ENCODE measurements around the gene RNF215. TPM values are rescaled to one million over a fixed set of nuclear protein-coding genes. Genes with fewer than 3 reads are reported as not detected.
A peak's percentile ranks its signal among the peaks of the same experiment; 100 is the strongest.

The RNF215 gene
- total RNA-seq, 1 experiment from 2014 or later = 18.4 TPM

DNA sequence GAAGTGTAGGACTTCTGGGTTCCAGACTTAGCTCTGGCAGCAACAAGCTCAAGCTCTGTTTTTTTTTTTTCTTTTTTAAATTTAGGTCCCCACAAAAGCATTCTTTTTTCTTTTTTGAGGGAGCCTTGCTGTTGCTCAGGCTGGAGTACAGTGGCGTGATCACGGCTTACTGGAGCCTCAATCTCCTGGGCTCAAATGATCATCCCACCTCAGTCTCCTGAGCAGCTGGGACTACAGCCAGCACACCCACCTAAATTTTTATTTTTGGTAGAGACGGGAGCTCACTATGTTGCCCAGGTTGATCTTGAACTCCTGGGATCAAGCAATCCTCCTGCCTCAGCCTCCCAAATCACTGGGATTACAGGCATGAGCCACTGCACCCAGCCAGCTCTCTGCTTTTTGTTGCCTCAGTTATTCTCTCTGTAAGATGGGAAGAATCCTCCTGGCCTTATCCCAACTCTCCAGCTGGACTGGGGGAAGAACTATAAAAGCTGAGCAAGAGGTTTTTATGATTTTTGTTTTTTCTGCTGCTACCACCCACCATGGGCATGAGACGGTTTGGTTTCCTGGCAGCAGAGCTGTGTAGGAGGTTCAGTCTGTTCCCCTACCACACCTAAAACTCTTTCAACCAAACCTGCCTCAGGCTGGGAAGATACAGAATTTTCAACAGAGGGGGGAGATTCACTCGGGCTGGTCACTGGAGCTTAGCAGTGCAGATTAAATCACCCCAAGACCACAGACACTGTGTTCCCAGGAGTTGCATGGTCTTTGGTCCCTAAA is 26.7 kb upstream of the RNF215 start:
- Mint-ChIP-seq H3K4me3 (ENCODE audit: unreplicated experiment) (peak overlapping the region; percentile 12), H3K4me1 (ENCODE audit: insufficient read depth, unreplicated experiment) (peaks cover 41% of the 10 kb centered on the region), H3K9me3 (ENCODE audit: unreplicated experiment) (no peaks in the 10 kb centered on the region), H3K27me3 (ENCODE audit: insufficient read depth, unreplicated experiment) (no peaks in the 10 kb centered on the region), H3K27ac (ENCODE audit: low read depth, unreplicated experiment) (peak overlapping the region; percentile 66), H3K36me3 (ENCODE audit: insufficient read depth, unreplicated experiment) (peaks cover 95% of the 10 kb centered on the region)
- TF ChIP-seq, protein P1, sequence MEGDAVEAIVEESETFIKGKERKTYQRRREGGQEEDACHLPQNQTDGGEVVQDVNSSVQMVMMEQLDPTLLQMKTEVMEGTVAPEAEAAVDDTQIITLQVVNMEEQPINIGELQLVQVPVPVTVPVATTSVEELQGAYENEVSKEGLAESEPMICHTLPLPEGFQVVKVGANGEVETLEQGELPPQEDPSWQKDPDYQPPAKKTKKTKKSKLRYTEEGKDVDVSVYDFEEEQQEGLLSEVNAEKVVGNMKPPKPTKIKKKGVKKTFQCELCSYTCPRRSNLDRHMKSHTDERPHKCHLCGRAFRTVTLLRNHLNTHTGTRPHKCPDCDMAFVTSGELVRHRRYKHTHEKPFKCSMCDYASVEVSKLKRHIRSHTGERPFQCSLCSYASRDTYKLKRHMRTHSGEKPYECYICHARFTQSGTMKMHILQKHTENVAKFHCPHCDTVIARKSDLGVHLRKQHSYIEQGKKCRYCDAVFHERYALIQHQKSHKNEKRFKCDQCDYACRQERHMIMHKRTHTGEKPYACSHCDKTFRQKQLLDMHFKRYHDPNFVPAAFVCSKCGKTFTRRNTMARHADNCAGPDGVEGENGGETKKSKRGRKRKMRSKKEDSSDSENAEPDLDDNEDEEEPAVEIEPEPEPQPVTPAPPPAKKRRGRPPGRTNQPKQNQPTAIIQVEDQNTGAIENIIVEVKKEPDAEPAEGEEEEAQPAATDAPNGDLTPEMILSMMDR (IDR thresholded peaks at IDR 0.05; ENCODE audit: unreplicated experiment) = no peak
- CTCF ChIA-PET = interaction anchor here (0.6 to 5.4 kb wide), 7 partner anchors 10 to 580 kb away, joined by 3 to 59 read pairs (median 3); partner anchors contain the start of genes MTFP1 and RNF215
- POLR2A ChIA-PET = interaction anchor here (3.0 to 11.3 kb wide), 3 partner anchors 8 to 22 kb away, joined by 13 to 342 read pairs (median 90); partner anchors contain the start of genes MTFP1 and SEC14L2
- peak; percentile 38 for DNase-seq (ENCODE audit: unreplicated experiment)
- intact Hi-C loops (cut with micrococcal nuclease) = no loop called here
- BruUV-seq (replicated peaks) = no TSS peak

DNA sequence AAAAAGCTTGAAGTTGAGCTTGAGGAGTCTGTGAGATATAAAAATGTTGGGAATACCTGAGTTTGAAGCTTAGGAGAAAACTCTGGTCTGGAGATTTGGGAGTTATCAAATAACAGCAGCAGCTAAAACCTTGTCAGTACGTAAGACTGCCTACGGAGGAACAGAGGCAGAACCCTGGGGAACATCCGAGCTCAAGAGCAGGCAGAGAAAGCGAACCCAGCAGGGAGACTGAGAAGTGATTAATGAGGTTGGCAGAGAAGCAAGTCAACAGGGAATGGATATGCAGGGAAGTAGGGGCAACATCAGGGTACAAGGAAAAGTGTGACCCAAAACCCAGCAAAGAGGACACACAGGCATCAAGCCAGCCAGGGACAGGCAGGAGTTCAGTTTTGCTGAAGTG is 25.8 kb upstream of the RNF215 start:
- H3K9me3 Mint-ChIP-seq (ENCODE audit: unreplicated experiment) = no peaks in the 10 kb centered on the region
- H3K27ac Mint-ChIP-seq (ENCODE audit: low read depth, unreplicated experiment) = peak overlapping the region; percentile 90
- no peaks in the 10 kb centered on the region for H3K27me3 Mint-ChIP-seq (ENCODE audit: insufficient read depth, unreplicated experiment)
- TF ChIP-seq, protein P1 (IDR thresholded peaks at IDR 0.05; ENCODE audit: unreplicated experiment) = no peak
- no peak overlapping the region for H3K4me3 Mint-ChIP-seq (ENCODE audit: unreplicated experiment)
- intact Hi-C loops (cut with micrococcal nuclease) = no loop called here
- H3K36me3 Mint-ChIP-seq (ENCODE audit: insufficient read depth, unreplicated experiment) = peaks cover 97% of the 10 kb centered on the region
- DNase-seq (ENCODE audit: unreplicated experiment) = no peak
- H3K4me1 Mint-ChIP-seq (ENCODE audit: insufficient read depth, unreplicated experiment) = peaks cover 50% of the 10 kb centered on the region
- CTCF ChIA-PET = interaction anchor here (0.6 to 5.4 kb wide), 8 partner anchors 11 to 157 kb away, joined by 3 to 59 read pairs (median 4); partner anchors contain the start of gene MTFP1
- POLR2A ChIA-PET = interaction anchor here (0.6 to 11.3 kb wide), 5 partner anchors 9 to 218 kb away, joined by 3 to 342 read pairs (median 13); partner anchors contain the start of genes MTFP1 and SEC14L2
- BruUV-seq (replicated peaks) = no TSS peak

DNA sequence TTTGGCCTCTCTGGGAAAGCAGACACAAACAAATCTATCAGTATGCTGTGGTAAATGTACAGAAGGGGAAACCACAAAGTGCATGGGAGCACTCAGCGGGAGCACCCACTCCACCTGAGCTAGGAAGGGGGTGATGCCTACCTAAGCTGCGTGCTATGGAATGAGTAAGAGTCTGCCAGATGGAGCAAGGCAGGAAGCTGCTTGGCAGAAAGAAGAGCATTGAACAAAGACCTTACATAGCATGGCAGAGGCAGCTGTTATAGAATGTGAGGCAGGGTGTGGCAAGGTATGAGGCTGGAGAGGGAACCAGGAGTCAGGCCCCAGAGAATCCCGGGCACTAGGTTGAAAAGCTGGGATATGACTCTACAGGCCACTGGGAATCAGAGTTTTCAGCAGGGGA is 24.6 kb upstream of the RNF215 start:
- H3K4me3 Mint-ChIP-seq (ENCODE audit: unreplicated experiment) = peak overlapping the region; percentile 54
- intact Hi-C loops (cut with micrococcal nuclease) = loop anchor here (1.0 kb wide), 1 partner anchor 9 kb away; no protein-coding TSS in a partner anchor
- ChIA-PET CTCF (interaction anchor here (0.9 to 5.4 kb wide), 7 partner anchors 10 to 73 kb away, joined by 3 to 59 read pairs (median 6); partner anchors contain the start of genes MTFP1 and SEC14L2), POLR2A (interaction anchor here (0.9 to 11.3 kb wide), 6 partner anchors 10 to 161 kb away, joined by 3 to 342 read pairs (median 10); partner anchors contain the start of genes MTFP1 and SEC14L2)
- TF ChIP-seq, protein P1 (IDR thresholded peaks at IDR 0.05; ENCODE audit: unreplicated experiment) = no peak
- DNase-seq (ENCODE audit: unreplicated experiment) = peak; percentile 94
- BruUV-seq (replicated peaks) = no TSS peak
- peak overlapping the region; percentile 90 for H3K27ac Mint-ChIP-seq (ENCODE audit: low read depth, unreplicated experiment)
- H3K27me3 Mint-ChIP-seq (ENCODE audit: insufficient read depth, unreplicated experiment) = no peaks in the 10 kb centered on the region
- peaks cover 96% of the 10 kb centered on the region for H3K36me3 Mint-ChIP-seq (ENCODE audit: insufficient read depth, unreplicated experiment)
- peaks cover 50% of the 10 kb centered on the region for H3K4me1 Mint-ChIP-seq (ENCODE audit: insufficient read depth, unreplicated experiment)
- H3K9me3 Mint-ChIP-seq (ENCODE audit: unreplicated experiment) = no peaks in the 10 kb centered on the region
